H1 (cell line): Measurements from ENCODE around the gene SNX32. TPM values are rescaled to one million over a fixed set of nuclear protein-coding genes. Genes with fewer than 3 reads are reported as not detected.

Experiments
- CTCF ChIA-PET: fragments of 300-600 bp; sonication (Branson Sonifier 250); formaldehyde crosslinking; loops from one replicate; lab custom pipeline; 2021; ENCODE audit not compliant: partially characterized antibody; lab: Charles Lee
- POLR2A ChIA-PET: fragments of 300-600 bp; sonication (Branson Sonifier 250); formaldehyde crosslinking; loops from one replicate; lab custom pipeline; 2021; ENCODE audit warnings: inconsistent platforms; ENCODE audit not compliant: partially characterized antibody; lab: Charles Lee
- DNase-seq, 2 experiments: peaks; one replicate each; pipeline versions ENCODE4 v3.0.0 to v3.0.0-alpha.2; 2010 to 2022; ENCODE audit warnings: low spot score in 2 of 2, low read depth in 1 of 2, mixed read lengths in 1 of 2
- FAIRE-seq: peaks from 2 replicates; lab custom pipeline; 2011; peaks lifted over from hg19 to GRCh38; lab: Jason Lieb, UNC
- H2AFZ ChIP-seq: 2 replicates; pipeline ENCODE4 v1.8.1; 2012; ENCODE audit warnings: low read length, inconsistent platforms
- H2AK5ac ChIP-seq: 2 replicates; pipeline ENCODE4 v1.6.1; 2013; ENCODE audit warnings: low read depth, low read length
- H2BK120ac ChIP-seq: replicated peaks from 2 replicates; pipeline ENCODE3; 2013; ENCODE audit warnings: low read depth, low read length, inconsistent platforms
- H2BK12ac ChIP-seq: 2 replicates; pipeline ENCODE4 v1.6.1; 2013; ENCODE audit warnings: low read depth, low read length
- H2BK15ac ChIP-seq: 2 replicates; pipeline ENCODE4 v1.6.1; 2013; ENCODE audit warnings: low read length
- H2BK20ac ChIP-seq: 2 replicates; pipeline ENCODE4 v1.6.1; 2013; ENCODE audit warnings: low read length
- H2BK5ac ChIP-seq: 2 replicates; pipeline ENCODE4 v1.6.1; 2013; ENCODE audit warnings: low read depth, low read length
- H3K14ac ChIP-seq: 2 replicates; pipeline ENCODE4 v1.6.1; 2013; ENCODE audit warnings: inconsistent platforms; ENCODE audit not compliant: insufficient read length
- H3K18ac ChIP-seq: 2 replicates; pipeline ENCODE4 v1.6.1; 2013; ENCODE audit warnings: low read length; ENCODE audit errors: extremely low read depth
- H3K23ac ChIP-seq: 2 replicates; pipeline ENCODE4 v1.6.1; 2013; ENCODE audit warnings: inconsistent platforms; ENCODE audit not compliant: insufficient read length
- H3K23me2 ChIP-seq: 2 replicates; pipeline ENCODE4 v1.6.1; 2013; ENCODE audit warnings: low read depth, low read length
- H3K27ac ChIP-seq: 2 replicates; pipeline ENCODE4 v1.6.1; 2011; ENCODE audit warnings: low read depth, low read length, inconsistent platforms
- H3K27me3 ChIP-seq, 4 experiments: replicated peaks in 1 of 4; 1 replicate in 1 of 4; 2 replicates in 3 of 4; pipeline versions ENCODE4 v1.6.1 to v1.8.1; 2011 to 2013; ENCODE audit warnings: low read length in 3 of 4, mild to moderate bottlenecking in 3 of 4, inconsistent platforms in 2 of 4, mixed read lengths in 2 of 4, moderate library complexity in 1 of 4; ENCODE audit not compliant: control insufficient read depth in 3 of 4, insufficient read depth in 3 of 4; ENCODE audit errors: extremely low read depth in 1 of 4
- H3K36me3 ChIP-seq, 4 experiments: 2 replicates each; pipeline versions ENCODE4 v1.6.1 to v1.8.1; 2011 to 2013; ENCODE audit warnings: mild to moderate bottlenecking in 4 of 4, low read length in 3 of 4, moderate library complexity in 2 of 4, control low read depth in 1 of 4, inconsistent platforms in 1 of 4; ENCODE audit not compliant: insufficient read depth in 4 of 4, control insufficient read depth in 2 of 4
- H3K4ac ChIP-seq: replicated peaks from 2 replicates; pipeline ENCODE3; 2013; ENCODE audit warnings: low read length, low read depth, mixed read lengths, inconsistent platforms; ENCODE audit not compliant: insufficient read length
- H3K4me1 ChIP-seq, 4 experiments: replicated peaks in 1 of 4; 1 replicate in 1 of 4; 2 replicates in 3 of 4; pipeline versions ENCODE4 v1.6.1 to v1.8.1; 2011 to 2013; ENCODE audit warnings: low read length in 3 of 4, inconsistent platforms in 2 of 4, mixed read lengths in 1 of 4; ENCODE audit not compliant: insufficient read depth in 4 of 4, control insufficient read depth in 3 of 4
- H3K4me2 ChIP-seq, 2 experiments: 2 replicates each; pipeline versions ENCODE4 v1.6.1 to v1.8.1; 2011 to 2013; ENCODE audit warnings: low read depth in 2 of 2, low read length in 2 of 2, control low read depth in 1 of 2, inconsistent platforms in 1 of 2, mild to moderate bottlenecking in 1 of 2; ENCODE audit not compliant: insufficient read depth in 1 of 2
- H3K4me3 ChIP-seq, 4 experiments: fragments of 200-600, 300-600 bp in 1 of 4; sonication (generic), shearing (Covaris generic), sonication (Bioruptor Twin) in 1 of 4; 2 replicates each; pipeline versions ENCODE4 v1.5.1 to v1.8.1; 2011 to 2016; ENCODE audit warnings: low read length in 4 of 4, low read depth in 3 of 4, control low read depth in 2 of 4, inconsistent platforms in 2 of 4, mild to moderate bottlenecking in 2 of 4, mixed read lengths in 1 of 4, moderate library complexity in 1 of 4; ENCODE audit not compliant: insufficient read depth in 2 of 4; ENCODE audit errors: extremely low read depth in 1 of 4
- H3K56ac ChIP-seq: replicated peaks from 2 replicates; pipeline ENCODE3; 2013; ENCODE audit warnings: low read depth, mild to moderate bottlenecking, mixed read lengths, low read length, inconsistent platforms; ENCODE audit not compliant: insufficient read length
- H3K79me1 ChIP-seq: 2 replicates; pipeline ENCODE4 v1.6.1; 2013; ENCODE audit warnings: low read depth, low read length, control low read depth
- H3K79me2 ChIP-seq, 2 experiments: 2 replicates each; pipeline versions ENCODE4 v1.6.1 to v1.8.1; 2012 to 2013; ENCODE audit warnings: low read length in 2 of 2, mild to moderate bottlenecking in 2 of 2, inconsistent platforms in 1 of 2; ENCODE audit not compliant: insufficient read depth in 2 of 2, control insufficient read depth in 1 of 2
- H3K9ac ChIP-seq, 4 experiments: replicated peaks in 1 of 4; 1 replicate in 1 of 4; 2 replicates in 3 of 4; pipeline versions ENCODE4 v1.6.1 to v1.8.1; 2011 to 2013; ENCODE audit warnings: low read depth in 3 of 4, low read length in 3 of 4, control low read depth in 2 of 4, mild to moderate bottlenecking in 2 of 4, moderate library complexity in 2 of 4, inconsistent platforms in 1 of 4; ENCODE audit errors: extremely low read depth in 1 of 4
- H3K9me3 ChIP-seq, 2 experiments: 2 replicates each; pipeline versions ENCODE4 v1.6.1 to v1.8.1; 2012 to 2013; ENCODE audit warnings: mild to moderate bottlenecking in 2 of 2, moderate library complexity in 2 of 2, control low read depth in 1 of 2, inconsistent platforms in 1 of 2, low read depth in 1 of 2, low read length in 1 of 2, mixed read lengths in 1 of 2; ENCODE audit not compliant: insufficient read depth in 2 of 2
- H4K20me1 ChIP-seq, 2 experiments: replicated peaks in 1 of 2; 2 replicates each; pipeline versions ENCODE3 to v1.8.1; 2011 to 2013; ENCODE audit warnings: inconsistent platforms in 2 of 2, low read length in 2 of 2, mild to moderate bottlenecking in 1 of 2; ENCODE audit not compliant: insufficient read depth in 2 of 2, control insufficient read depth in 1 of 2
- H4K5ac ChIP-seq: 2 replicates; pipeline ENCODE4 v1.6.1; 2013; ENCODE audit warnings: low read length, low read depth, mixed read lengths, inconsistent platforms; ENCODE audit not compliant: insufficient read length
- H4K8ac ChIP-seq: 2 replicates; pipeline ENCODE4 v1.8.0; 2013; ENCODE audit warnings: mild to moderate bottlenecking, moderate library complexity, low read length, inconsistent platforms; ENCODE audit not compliant: insufficient read depth; ENCODE audit errors: extremely low read depth
- H4K91ac ChIP-seq: replicated peaks from 2 replicates; pipeline ENCODE3; 2013; ENCODE audit warnings: low read length, mixed read lengths, inconsistent platforms; ENCODE audit not compliant: insufficient read length
- POLR2A ChIP-seq, 2 experiments: IDR thresholded peaks; 1 replicate in 1 of 2; 2 replicates in 1 of 2; pipeline ENCODE4 v1.6.1; 2011; ENCODE audit warnings: low read depth in 2 of 2, low read length in 2 of 2, mild to moderate bottlenecking in 2 of 2; ENCODE audit errors: control extremely low read depth in 1 of 2
- POLR2AphosphoS5 ChIP-seq: IDR thresholded peaks from 2 replicates; pipeline ENCODE4 v1.6.1; 2011; ENCODE audit warnings: low read depth, low read length
- SIN3A ChIP-seq, 2 experiments: IDR thresholded peaks in 1 of 2; conservative IDR thresholded peaks in 1 of 2; 2 replicates each; pipeline ENCODE4 v1.6.1; 2011 to 2012; ENCODE audit warnings: low read length in 2 of 2, improper control_type of control experiment in 1 of 2, low read depth in 1 of 2, mild to moderate bottlenecking in 1 of 2
- WGBS, 2 experiments: shearing (Covaris generic) in 1 of 2; methylation state at CpG; one replicate each; pipeline versions ENCODE4 v1.1.6 to v1.1.7; 2013 to 2015; ENCODE audit warnings: low lambda C conversion rate in 2 of 2, mixed read lengths in 2 of 2, inconsistent platforms in 1 of 2, low coverage in 1 of 2, missing lambda C conversion rate in 1 of 2; ENCODE audit not compliant: insufficient replicate concordance in 2 of 2, insufficient coverage in 1 of 2, insufficient read length in 1 of 2; ENCODE audit errors: extremely low coverage in 1 of 2, missing lambda C conversion rate in 1 of 2; 5-methylcytosine and 5-hydroxymethylcytosine counted together
- polyA plus RNA-seq, 7 experiments: library from polyadenylated mRNA; depleted of rRNA in 3 of 7; stranded (reverse) in 5 of 7; unstranded in 2 of 7; fragments of >200 nt in 5 of 7; fragments of 200-250 nt in 2 of 7; gene quantifications; 1 replicate in 5 of 7; 2 replicates in 1 of 7; 4 replicates in 1 of 7; pipeline versions ENCODE4 v1.2.1 to v1.2.3, GENCODE V29; 2011 to 2013; ENCODE audit warnings: missing spikeins in 2 of 7, mixed read lengths in 2 of 7
- total RNA-seq: library from RNA; stranded (reverse); fragmentation: NEBNext Ultra II Directional; extraction: Animal tissue kit (Norgen Biotek cat#: 25700); gene quantifications from 2 replicates; pipeline ENCODE4 v1.2.1, GENCODE V29; 2021

SNX32 gene
- total and polyA plus RNA-seq, 2 of the 8 experiments (the other 6 are each of a cell fraction or from before 2014, with no cell fraction given) = 0.76 to 2.2 TPM

DNA sequence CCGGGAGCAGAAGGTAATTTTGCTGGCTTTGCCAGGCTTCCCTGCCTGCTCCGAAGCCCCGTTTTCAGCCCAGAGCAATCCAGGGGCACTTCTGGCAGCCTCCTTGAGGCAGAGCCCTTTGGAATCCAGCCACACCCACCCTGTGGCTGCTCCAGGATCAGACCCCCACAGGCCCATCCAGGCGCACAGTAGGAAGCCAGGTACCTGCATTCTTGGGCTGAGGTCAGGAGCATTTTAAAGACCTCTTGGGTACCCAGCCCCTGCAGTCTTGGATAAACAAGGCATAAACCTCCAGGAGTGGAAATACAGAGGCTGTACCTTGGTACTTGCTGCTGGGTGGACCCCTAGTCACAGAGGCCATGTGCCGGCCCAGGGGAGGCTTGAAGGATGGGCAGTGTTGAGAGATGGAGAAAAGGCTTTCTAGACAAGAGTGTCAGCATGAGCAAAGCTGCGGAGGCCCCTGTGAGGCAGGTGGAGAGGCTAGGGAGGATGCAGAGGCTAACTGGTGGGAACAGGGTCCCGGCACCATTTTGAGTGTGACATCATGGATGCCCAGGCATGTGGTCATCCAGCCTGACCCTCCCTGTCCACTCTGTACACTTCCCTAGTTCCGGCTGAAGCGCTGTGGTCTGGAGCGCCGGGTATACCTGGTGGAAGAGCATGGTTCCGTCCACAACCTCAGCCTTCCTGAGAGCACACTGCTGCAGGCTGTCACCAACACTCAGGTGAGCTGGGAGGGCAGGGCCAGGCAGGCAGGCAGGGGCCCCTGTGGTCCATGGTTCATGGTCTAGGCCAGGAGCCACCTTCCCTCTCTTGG lies 30.3 kb downstream of the SNX32 start:
- no peak overlapping the region for H4K91ac ChIP-seq
- H3K4me1 ChIP-seq = peaks cover 0 to 12% (median 8%) of the 10 kb centered on the region in 4 experiments; a peak in 5 of 7 replicates
- H3K23ac ChIP-seq = no peak overlapping the region
- TF ChIP-seq POLR2A (IDR thresholded peaks at IDR 0.05; ENCODE audit: control extremely low read depth in 1 of 2, low read depth in 2 of 2, low read length in 2 of 2) (peak in 1 of 2 experiments; percentile 40; a peak in 1 of 3 replicates), SIN3A (conservative IDR thresholded peaks at IDR 0.05 in 1 of 2, IDR thresholded peaks at IDR 0.05 in 1 of 2; ENCODE audit: low read depth in 1 of 2, low read length in 2 of 2) (no peak), POLR2AphosphoS5 (peak; percentile 17; the same call in 1 of the 2 replicates)
- no peak overlapping the region for H2AK5ac ChIP-seq
- DNase-seq (no peak), FAIRE-seq (no peak)
- peaks cover 0 to 5% of the 10 kb centered on the region in 2 experiments; a peak in 1 of 4 replicates for H3K79me2 ChIP-seq
- H3K27me3 ChIP-seq = peaks cover 0 to 6% (median 2%) of the 10 kb centered on the region in 4 experiments; a peak in 3 of 7 replicates
- no peak overlapping the region for H3K9ac ChIP-seq
- H3K9me3 ChIP-seq = no peaks in the 10 kb centered on the region
- no peak overlapping the region for H3K4ac ChIP-seq
- H3K27ac ChIP-seq = no peak overlapping the region
- no peak overlapping the region for H2BK20ac ChIP-seq
- H4K5ac ChIP-seq = no peak overlapping the region
- 85% methylated on average over 12 of the region's 12 CpGs; no CpG with 5 or more reads in 1 of the 2 experiments for WGBS, 2 experiments
- peaks cover 5 to 17% (median 14%) of the 10 kb centered on the region in 4 experiments for H3K36me3 ChIP-seq
- H3K23me2 ChIP-seq = peaks cover 20% of the 10 kb centered on the region
- H3K4me2 ChIP-seq = no peak overlapping the region
- ChIA-PET POLR2A (interaction anchor here (1.2 to 39.7 kb wide), 3 partner anchors 8 to 116 kb away, joined by 3 to 1071 read pairs (median 1071); partner anchors contain the start of genes CCDC85B, CFL1, CTSW and EFEMP2), CTCF (interaction anchor here (0.7 to 9.9 kb wide), 5 partner anchors 14 to 294 kb away, joined by 3 to 191 read pairs (median 4); partner anchors contain the start of genes CCDC85B, FIBP and ZNRD2)
- H3K14ac ChIP-seq = no peak overlapping the region
- H3K18ac ChIP-seq = no peak overlapping the region
- no peak overlapping the region for H2AFZ ChIP-seq
- no peak overlapping the region for H2BK12ac ChIP-seq
- no peak overlapping the region for H3K4me3 ChIP-seq
- H4K20me1 ChIP-seq = no peaks in the 10 kb centered on the region
- no peak overlapping the region for H3K56ac ChIP-seq
- no peak overlapping the region for H2BK15ac ChIP-seq
- no peak overlapping the region for H2BK5ac ChIP-seq
- H4K8ac ChIP-seq = no peak overlapping the region
- H2BK120ac ChIP-seq = no peak overlapping the region
- H3K79me1 ChIP-seq = no peaks in the 10 kb centered on the region; the same call in 1 of the 2 replicates
